Kidney epithelial cell (primary cell): ENCODE results near the gene MAD1L1. TPM values are rescaled to one million over a fixed set of nuclear protein-coding genes. Genes with fewer than 3 reads are reported as not detected.

ENCODE experiments used
- DNase-seq: peaks from one replicate; pipeline ENCODE4 v3.0.0-alpha.2; 2010; ENCODE audit warnings: low read depth
- H3K27me3 ChIP-seq: 2 replicates; pipeline ENCODE4 v1.6.0; 2011; ENCODE audit warnings: low read length; ENCODE audit not compliant: control insufficient read depth, insufficient read depth
- H3K36me3 ChIP-seq: 2 replicates; pipeline ENCODE4 v1.5.1; 2011; ENCODE audit warnings: low read length; ENCODE audit not compliant: control insufficient read depth, insufficient read depth
- H3K4me3 ChIP-seq: 2 replicates; pipeline ENCODE4 v1.5.1; 2011; ENCODE audit warnings: low read depth, mild to moderate bottlenecking, control low read depth, low read length
- total RNA-seq: library from RNA; depleted of rRNA; stranded (reverse); fragments of >200 nt; gene quantifications from 2 replicates; pipeline ENCODE4 v1.2.3, GENCODE V29; 2015
- TF ChIP-seq, protein P1 (sequence below): IDR thresholded peaks from 2 replicates; pipeline ENCODE4 v1.5.1; 2011; ENCODE audit warnings: mild to moderate bottlenecking, moderate library complexity, low read length, control low read depth, inconsistent platforms; ENCODE audit not compliant: insufficient read depth, poor library complexity, severe bottlenecking

MAD1L1 gene
- total RNA-seq, 1 donor from 2014 or later, result 61.2 TPM

- Histone ChIP-seq H3K36me3 (no peaks in the 10 kb centered on the region), H3K27me3 (no peaks in the 10 kb centered on the region), H3K4me3 (no peak overlapping the region)
- TF ChIP-seq, protein P1, sequence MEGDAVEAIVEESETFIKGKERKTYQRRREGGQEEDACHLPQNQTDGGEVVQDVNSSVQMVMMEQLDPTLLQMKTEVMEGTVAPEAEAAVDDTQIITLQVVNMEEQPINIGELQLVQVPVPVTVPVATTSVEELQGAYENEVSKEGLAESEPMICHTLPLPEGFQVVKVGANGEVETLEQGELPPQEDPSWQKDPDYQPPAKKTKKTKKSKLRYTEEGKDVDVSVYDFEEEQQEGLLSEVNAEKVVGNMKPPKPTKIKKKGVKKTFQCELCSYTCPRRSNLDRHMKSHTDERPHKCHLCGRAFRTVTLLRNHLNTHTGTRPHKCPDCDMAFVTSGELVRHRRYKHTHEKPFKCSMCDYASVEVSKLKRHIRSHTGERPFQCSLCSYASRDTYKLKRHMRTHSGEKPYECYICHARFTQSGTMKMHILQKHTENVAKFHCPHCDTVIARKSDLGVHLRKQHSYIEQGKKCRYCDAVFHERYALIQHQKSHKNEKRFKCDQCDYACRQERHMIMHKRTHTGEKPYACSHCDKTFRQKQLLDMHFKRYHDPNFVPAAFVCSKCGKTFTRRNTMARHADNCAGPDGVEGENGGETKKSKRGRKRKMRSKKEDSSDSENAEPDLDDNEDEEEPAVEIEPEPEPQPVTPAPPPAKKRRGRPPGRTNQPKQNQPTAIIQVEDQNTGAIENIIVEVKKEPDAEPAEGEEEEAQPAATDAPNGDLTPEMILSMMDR, result no peak
- no peak for DNase-seq
Observed at GRCh38 chr7:1968397-1969111, 264.2 kb downstream of the MAD1L1 start.

GRCh38 chr7:1967512-1968396 is 265.0 kb downstream of the MAD1L1 start:
- no peaks in the 10 kb centered on the region for H3K27me3 ChIP-seq

GRCh38 chr7:1966631-1967200 is 266.0 kb downstream of the MAD1L1 start:
- H3K36me3 ChIP-seq, result no peaks in the 10 kb centered on the region

More at GRCh38 chr7:1967512-1968396, 265.0 kb downstream of the MAD1L1 start:
- H3K36me3 ChIP-seq, result no peaks in the 10 kb centered on the region
- DNase-seq, result no peak
- TF ChIP-seq, protein P1, result no peak
- no peak overlapping the region for H3K4me3 ChIP-seq

DNA sequence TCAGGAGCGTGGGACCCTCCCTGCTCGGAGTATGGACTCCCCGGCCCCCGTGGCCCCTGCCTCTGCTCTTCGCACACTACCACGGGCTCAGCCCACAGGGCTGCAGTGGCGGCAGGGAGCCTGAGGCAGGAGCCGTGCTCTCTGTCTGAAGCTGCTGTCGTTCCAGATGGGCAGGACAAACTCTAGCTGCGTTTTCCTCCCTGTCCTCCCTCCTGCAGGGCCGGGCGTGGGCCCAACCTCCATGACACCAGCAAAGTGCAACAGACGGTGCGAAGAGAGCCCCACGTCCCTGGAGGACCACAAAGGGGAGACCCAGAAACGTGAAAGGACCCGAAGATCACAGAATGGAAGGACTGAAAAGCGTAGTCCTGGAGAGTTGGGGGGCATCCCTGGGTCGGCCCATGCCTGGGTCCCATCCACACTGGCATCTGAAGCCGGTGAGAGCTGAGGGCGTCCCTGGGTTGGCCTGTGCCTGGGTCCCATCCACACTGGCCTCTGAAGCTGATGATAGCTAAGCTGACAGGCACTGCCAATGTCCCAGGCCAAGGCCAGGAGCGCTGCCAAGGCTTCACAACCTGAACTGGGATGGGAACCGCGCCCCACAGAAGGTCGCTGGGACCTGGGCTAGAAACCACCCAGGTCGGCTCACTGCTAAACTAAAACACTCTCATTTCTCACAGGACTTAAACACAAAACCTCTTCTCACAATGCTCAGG is 267.0 kb downstream of the MAD1L1 start:
- H3K27me3 ChIP-seq, result no peaks in the 10 kb centered on the region
- no peak for DNase-seq
- no peak overlapping the region for H3K4me3 ChIP-seq
- no peaks in the 10 kb centered on the region for H3K36me3 ChIP-seq
- TF ChIP-seq, protein P1, result no peak

More at GRCh38 chr7:1966631-1967200, 266.0 kb downstream of the MAD1L1 start:
- DNase-seq, result no peak
- TF ChIP-seq, protein P1, result no peak
- no peaks in the 10 kb centered on the region for H3K27me3 ChIP-seq
- H3K4me3 ChIP-seq, result no peak overlapping the region

GRCh38 chr7:1964913-1965578 is 267.7 kb downstream of the MAD1L1 start:
- DNase-seq, result no peak
- TF ChIP-seq, protein P1, result no peak

More at GRCh38 chr7:1964913-1965578, 267.7 kb downstream of the MAD1L1 start:
- no peaks in the 10 kb centered on the region for H3K36me3 ChIP-seq
- no peak overlapping the region for H3K4me3 ChIP-seq
- H3K27me3 ChIP-seq, result no peaks in the 10 kb centered on the region
